GM15510 (cell line): ENCODE results near the gene PHF19.

ENCODE experiments used
- POLR2A ChIP-seq: IDR thresholded peaks from 3 replicates; pipeline ENCODE4 v1.6.1; 2011; ENCODE audit warnings: borderline replicate concordance; ENCODE audit not compliant: insufficient read length; ENCODE audit errors: extremely low read depth

Gene PHF19

DNA sequence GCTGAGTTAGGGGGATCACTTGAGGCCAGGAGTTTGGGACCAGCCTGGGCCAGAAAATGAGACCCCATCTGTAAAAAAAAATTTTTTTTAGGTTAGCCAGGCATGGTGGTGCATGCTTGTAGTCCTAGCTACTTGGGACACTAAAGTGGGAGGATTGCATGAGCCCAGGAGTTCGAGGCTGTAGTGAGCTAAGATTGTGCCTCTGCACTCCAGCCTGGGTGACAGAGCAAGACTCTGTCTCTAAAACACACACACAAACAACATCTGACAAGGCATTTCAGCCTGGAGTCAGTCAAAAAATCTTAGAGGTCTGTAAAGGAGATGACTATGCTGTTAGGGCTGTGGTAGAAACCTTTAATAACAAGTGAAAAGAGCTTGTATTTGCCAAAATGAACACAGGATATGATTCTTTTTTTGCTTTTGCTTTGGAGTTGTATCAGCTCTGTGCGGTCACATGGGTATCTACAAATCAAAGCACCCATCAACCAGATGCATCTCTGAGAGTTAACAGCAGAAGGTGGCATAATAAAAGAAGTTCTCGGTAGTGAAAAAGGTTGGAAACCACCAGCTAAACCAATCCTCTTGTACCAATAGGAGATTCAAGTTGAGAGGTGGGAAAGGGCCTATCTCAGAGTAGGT lies 30.6 kb downstream of the PHF19 start:
- TF ChIP-seq POLR2A, result no peak

DNA sequence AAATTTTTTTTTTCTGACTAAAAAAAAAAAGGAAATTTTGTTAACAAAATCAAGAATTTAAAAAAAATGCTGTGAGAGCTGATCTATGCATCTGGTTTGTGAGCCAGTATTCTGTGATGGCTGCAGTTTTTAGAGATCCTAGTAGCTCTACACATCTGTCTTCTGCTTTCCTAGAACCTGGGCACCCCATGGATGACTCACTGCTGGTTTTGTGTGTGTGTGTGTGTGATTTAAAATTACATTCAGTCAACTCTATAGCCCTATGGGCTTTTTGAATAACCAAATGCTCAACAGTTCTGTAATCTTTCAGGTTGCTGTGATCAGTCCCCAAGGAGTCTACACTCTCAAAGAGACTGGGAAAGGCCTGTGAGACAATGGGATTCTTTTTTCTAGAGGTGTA lies 31.7 kb downstream of the PHF19 start:
- no peak for TF ChIP-seq POLR2A

DNA sequence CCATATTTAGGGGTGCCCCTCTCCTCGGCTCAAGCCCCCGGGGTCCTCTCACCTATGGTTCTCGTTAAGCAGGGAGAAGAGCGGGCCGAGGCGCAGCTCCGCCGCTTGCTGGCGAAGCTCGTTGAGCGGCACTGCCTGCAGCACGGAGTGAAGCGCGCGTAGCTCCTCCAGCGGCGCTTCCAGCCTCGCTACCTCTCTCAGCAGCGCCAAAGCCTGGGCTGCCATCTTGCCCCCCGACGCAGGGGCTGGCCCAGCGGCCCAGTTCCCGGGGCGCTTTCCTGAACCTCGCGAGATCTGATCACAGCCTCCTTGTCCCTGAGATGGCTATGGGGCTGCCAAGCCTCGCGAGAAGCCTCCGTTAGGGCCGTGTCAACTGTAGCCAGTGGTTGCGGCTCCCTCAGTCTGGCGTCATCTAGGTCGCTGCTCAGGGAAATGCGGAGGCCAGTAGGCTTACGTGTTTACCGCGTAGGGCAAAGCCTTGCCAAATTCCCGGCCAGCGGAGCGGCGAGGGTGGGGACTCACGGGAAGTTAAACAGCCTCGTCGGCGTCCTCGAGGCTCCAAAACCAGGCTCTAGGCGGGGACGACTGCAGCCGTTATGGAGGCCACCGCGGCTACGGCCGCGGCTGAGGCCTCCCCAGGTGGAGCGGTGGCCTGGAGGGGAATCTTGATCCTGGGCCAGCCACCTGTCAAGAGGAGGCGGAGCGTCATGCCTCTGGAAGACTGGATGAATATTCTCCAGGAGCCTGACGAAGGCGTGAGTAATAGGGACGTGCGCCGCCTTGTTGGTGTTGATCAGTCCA lies 34.1 kb downstream of the PHF19 start, which contains the start of gene PSMD5:
PSMD5 (minus strand) TSS at position 238 of the 801 bp plus-strand sequence; CDS start at position 225, 13 bp downstream.
- peak; percentile 94 for TF ChIP-seq POLR2A

DNA sequence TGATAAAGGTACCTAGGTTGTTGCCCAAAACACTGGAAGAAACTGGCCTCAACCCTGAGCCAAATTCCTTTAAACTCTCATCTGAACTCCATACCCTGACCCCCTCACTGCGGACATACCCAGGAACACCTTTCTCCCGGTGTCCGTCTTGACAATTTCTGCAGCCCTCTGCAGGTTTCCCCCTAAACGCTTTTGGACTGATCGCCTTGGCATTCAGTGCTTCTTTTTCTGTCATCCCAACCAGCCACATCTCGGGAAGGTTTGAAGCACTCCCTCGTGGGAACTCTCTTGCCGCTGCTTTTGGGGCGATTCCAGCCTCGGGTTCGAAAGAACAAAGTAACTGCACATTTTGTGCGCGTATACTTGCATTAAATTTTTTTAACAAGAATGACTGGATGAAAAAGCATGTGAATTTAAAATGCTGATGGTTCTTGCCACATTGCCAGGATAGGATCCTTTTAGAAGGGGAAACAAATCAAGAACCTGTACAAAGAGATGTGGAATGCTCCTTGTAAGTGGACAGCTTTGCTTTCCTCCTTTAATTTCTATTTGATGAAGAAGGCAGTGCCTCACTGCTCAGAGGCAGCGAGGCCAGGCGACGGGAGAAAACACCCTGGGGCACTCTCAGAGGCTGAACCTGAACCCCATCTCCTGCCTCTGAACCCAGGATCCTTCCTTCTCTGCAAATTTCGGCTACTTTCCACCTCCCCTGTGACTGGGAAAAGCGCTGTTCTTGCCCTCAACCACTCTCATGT lies 34.9 kb downstream of the PHF19 start:
- TF ChIP-seq POLR2A, result no peak

DNA sequence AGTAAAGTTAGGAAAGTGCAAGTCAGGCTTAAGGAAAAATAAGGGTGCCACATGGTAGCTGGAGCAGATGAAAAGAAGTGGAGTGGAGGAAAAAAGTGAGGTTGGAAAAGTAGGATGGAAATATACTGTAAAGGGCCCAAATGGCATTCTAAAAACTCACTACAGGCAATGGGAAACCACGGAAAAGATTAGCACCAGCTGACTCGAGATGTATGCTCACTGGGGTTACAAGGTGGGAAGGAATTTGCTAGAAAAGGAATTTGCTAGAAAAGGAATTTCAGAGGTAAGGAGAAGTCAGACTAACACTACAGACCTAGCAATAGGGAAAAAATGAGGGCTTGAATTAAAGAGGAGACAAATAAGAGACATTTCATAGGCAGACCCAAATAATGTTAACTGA lies 37.8 kb downstream of the PHF19 start:
- TF ChIP-seq POLR2A, result no peak

DNA sequence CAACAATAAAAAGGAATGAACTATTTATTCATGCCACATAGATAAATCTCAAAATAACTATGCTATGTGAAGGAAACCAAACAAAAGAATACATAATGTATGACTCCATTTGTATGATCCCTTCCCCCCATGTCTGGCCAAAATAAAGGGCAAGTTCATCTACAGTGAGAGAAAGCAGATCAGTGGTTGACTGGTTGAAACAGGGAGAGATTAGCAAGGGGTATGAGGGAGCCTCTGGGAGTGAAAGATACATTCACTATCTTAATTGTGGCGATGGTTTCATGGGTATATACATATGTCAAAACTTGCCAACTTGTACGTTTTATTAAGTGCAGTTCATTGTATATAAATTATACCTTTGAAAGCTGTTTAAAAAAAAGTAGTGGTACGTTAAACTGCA lies 39.1 kb downstream of the PHF19 start:
- TF ChIP-seq POLR2A, result no peak

DNA sequence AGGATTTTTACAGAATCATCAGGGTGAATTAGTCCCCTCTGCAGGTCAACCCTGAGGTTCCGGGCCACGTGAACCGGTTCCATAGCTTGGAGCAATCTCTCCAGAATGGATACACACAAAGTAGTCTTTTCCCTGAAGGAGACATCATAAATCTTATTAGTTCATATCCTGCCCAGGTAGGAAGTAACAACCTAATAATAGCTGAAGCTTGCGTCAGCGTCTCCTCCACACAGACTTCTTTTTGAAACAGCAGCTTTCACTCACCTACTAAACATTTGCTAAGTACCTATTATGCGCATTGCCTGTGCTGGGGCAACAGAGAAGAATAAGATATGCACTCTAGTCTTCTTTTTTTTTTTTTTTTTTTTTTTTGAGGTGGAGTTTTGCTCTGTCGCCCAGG lies 43.7 kb downstream of the PHF19 start:
- no peak for TF ChIP-seq POLR2A

DNA sequence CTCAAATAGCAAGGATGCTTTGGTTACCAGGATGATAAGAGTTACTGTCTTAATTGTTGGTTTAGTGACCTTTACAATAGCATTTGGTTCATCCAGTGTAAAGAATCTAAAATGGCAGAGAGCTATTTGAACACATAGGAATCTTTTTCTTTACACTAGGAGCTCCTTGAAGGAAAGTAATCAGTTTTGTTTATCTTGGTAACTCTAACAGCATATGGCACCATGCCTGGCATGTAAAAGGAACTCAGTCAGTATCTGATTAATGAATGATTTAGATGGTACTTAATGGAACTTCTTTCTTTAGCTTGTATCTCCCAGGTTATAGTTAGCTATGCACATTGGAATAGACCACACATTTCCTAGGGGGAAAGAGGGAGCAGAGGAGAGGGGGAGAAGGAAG lies 44.2 kb downstream of the PHF19 start:
- no peak for TF ChIP-seq POLR2A

DNA sequence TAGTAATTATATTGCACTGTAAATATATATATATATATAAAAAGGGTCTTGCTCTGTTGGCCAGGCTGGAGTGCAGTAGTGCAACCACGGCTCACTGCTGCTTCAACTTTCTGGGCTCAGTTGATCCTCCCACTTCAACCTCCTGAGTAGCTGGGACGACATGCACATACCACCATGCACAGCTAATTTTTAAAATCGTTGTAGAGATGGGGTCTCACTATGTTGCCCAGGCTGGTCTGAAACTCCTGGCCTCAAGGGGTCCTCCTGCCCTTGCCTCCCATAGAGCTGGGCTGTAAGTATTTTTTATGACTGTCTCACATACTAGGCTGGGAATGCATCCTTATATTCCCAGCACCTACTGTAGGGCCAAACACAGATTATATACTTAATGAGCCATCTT lies 46.1 kb downstream of the PHF19 start:
- TF ChIP-seq POLR2A, result no peak

DNA sequence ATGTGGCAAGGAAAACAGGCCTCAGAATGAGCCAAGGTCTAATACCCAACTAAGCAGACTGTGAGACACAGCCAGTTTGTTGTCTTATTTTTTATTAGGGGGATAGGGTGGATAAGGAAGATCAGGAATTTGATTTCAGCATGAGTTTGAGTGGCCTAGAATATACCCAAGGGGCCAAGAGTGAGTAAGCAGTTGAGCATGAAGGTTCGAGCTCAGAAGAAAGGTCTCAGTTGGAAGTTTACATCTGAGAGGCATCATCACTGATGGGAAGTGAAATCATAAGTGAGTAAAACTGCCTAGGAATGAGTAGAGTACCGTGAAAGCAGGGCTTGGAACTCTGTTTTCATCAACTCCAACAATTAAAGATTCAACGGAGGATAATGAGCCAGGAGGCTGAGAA lies 46.8 kb downstream of the PHF19 start:
- TF ChIP-seq POLR2A, result no peak

DNA sequence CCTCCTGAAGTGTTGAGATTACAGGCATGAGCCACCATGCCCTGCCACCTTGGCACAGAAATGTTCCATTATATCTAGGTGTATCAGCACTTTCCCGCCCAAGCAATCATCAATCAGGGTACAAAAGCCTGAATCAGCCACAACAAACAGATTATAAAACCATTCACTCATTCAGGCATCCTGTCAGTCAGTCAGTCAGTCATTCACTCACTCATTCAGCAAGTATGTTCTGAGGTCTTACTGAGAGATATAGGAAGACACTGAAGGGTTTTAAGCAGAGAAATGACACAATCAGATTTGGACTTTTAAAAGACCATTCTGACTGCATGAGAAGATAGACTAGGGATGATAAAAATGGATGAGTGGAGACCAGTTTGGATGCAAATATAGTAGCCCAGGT lies 47.3 kb downstream of the PHF19 start:
- no peak for TF ChIP-seq POLR2A

DNA sequence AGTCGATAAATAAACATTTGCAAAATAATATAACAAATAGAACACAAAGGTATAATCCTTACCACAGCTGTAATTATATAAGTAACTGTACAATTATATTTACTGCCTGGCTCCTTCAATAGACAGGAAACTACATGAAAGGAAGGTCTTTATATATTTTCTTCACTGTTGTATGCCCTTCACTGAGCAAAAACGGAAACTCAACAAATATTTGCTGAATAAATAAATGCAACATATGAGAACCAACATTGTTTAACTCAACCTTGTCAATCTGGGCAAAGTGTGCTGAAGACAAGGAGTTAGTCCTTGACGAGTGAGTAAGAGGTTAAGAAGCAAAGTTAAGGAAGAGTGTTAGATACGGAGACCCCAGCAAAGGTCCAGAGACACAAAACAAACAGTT lies 56.9 kb downstream of the PHF19 start:
- TF ChIP-seq POLR2A, result no peak

DNA sequence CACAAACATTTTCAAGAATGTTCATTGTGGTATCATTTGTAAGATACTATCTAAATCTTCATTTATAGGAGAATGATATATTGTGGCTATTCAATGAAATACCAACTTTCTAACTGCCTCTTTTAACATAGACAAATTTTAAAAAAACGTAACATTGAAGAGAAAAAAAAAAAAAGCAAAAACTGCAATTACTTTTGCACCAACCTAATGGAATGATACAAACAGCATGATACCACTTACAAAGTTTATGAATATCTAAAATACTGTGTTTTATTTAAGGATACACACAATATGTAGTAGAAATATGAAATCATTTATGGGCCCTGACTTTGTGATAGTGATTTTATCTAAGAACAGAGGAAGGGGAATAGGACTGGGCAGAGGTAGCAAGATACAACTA lies 58.4 kb downstream of the PHF19 start:
- TF ChIP-seq POLR2A, result no peak

DNA sequence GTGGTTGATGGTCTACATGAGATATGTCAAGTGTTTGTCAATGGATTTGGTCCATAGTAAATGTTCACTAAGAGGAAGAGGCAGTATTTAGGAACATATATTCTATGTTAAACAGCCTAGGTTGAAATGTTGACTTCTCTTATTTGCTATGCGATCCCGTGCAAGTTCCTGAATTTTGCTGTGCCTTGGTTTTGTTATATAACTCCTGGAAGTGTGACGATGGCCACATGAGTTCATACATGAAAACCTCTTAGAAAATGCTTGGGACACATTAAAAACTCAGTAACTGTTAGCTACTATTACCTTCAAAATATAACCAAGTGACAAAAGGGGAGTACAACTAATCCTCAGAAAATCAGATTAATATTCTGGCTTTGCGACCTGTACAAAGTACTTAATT lies 61.9 kb downstream of the PHF19 start:
- no peak for TF ChIP-seq POLR2A

DNA sequence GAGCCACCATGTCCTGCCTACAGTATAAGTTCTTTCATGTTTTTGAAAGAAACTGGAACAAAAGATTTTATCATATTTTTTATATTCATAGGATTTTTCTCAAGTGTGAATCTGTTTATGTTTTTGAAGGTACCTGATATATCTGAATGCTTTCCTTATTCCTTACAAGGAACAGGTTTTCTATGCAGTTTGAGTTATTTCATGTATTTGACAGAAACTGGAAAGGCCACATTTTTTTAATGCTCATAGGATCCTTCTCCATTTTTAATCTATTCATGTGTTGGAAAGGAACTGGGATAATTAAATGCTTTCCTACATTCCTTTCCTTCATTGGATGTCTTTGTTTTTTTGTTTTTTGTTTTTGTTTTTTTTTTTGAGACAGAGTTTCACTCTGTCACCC lies 68.1 kb downstream of the PHF19 start:
- no peak for TF ChIP-seq POLR2A
